ENCODE data around the gene CRYBA4.

The CRYBA4 gene

GRCh38 chr22:26621663-26622062 lies at the start of gene CRYBA4:
TSS of gene CRYBA4 (plus strand) at chr22:26621963. CDS start at chr22:26622597, 634 bp downstream.
- DNase-seq (ENCODE audit: low read depth in 1 of 2, low spot score in 1 of 2) = no peak
- TF ChIP-seq JUND (IDR thresholded peaks at IDR 0.05; ENCODE audit: low read depth) = no peak
- in situ Hi-C loops (cut with HindIII; ENCODE audit: low pct_unique_long_range_greater_than_20kb, low sequenced_read_pairs) = no loop called here

- TF ChIP-seq JUND (IDR thresholded peaks at IDR 0.05; ENCODE audit: low read depth) = no peak
Observed at GRCh38 chr22:26573026-26573662, 48.6 kb upstream of the CRYBA4 start.

GRCh38 chr22:26574001-26574723 lies 47.6 kb upstream of the CRYBA4 start:
- in situ Hi-C loops (cut with HindIII; ENCODE audit: low pct_unique_long_range_greater_than_20kb, low sequenced_read_pairs) = no loop called here
- DNase-seq (ENCODE audit: low read depth in 1 of 2, low spot score in 1 of 2) = no peak
- no peak for TF ChIP-seq JUND (IDR thresholded peaks at IDR 0.05; ENCODE audit: low read depth)

More at GRCh38 chr22:26573026-26573662, 48.6 kb upstream of the CRYBA4 start:
- no peak for DNase-seq (ENCODE audit: low read depth in 1 of 2, low spot score in 1 of 2)
- in situ Hi-C loops (cut with HindIII; ENCODE audit: low pct_unique_long_range_greater_than_20kb, low sequenced_read_pairs) = no loop called here

- no peak for TF ChIP-seq JUND (IDR thresholded peaks at IDR 0.05; ENCODE audit: low read depth)
- in situ Hi-C loops (cut with HindIII; ENCODE audit: low pct_unique_long_range_greater_than_20kb, low sequenced_read_pairs) = no loop called here
- DNase-seq (ENCODE audit: low read depth in 1 of 2, low spot score in 1 of 2) = no peak
Observed at GRCh38 chr22:26576026-26576680, 45.6 kb upstream of the CRYBA4 start.

- DNase-seq (ENCODE audit: low read depth in 1 of 2, low spot score in 1 of 2) = no peak
- no peak for TF ChIP-seq JUND (IDR thresholded peaks at IDR 0.05; ENCODE audit: low read depth)
- in situ Hi-C loops (cut with HindIII; ENCODE audit: low pct_unique_long_range_greater_than_20kb, low sequenced_read_pairs) = no loop called here
Observed at GRCh38 chr22:26577081-26577480, 44.7 kb upstream of the CRYBA4 start.

GRCh38 chr22:26579331-26579886 lies 42.4 kb upstream of the CRYBA4 start:
- TF ChIP-seq JUND (IDR thresholded peaks at IDR 0.05; ENCODE audit: low read depth) = no peak
- in situ Hi-C loops (cut with HindIII; ENCODE audit: low pct_unique_long_range_greater_than_20kb, low sequenced_read_pairs) = no loop called here
- DNase-seq (ENCODE audit: low read depth in 1 of 2, low spot score in 1 of 2) = no peak

- TF ChIP-seq JUND (IDR thresholded peaks at IDR 0.05; ENCODE audit: low read depth) = no peak
- no peak for DNase-seq (ENCODE audit: low read depth in 1 of 2, low spot score in 1 of 2)
- in situ Hi-C loops (cut with HindIII; ENCODE audit: low pct_unique_long_range_greater_than_20kb, low sequenced_read_pairs) = no loop called here
Observed at GRCh38 chr22:26580240-26580962, 41.4 kb upstream of the CRYBA4 start.

- TF ChIP-seq JUND (IDR thresholded peaks at IDR 0.05; ENCODE audit: low read depth) = no peak
- in situ Hi-C loops (cut with HindIII; ENCODE audit: low pct_unique_long_range_greater_than_20kb, low sequenced_read_pairs) = no loop called here
Observed at GRCh38 chr22:26581026-26581425, 40.7 kb upstream of the CRYBA4 start.

GRCh38 chr22:26581633-26582168 lies 40.1 kb upstream of the CRYBA4 start:
- no peak for TF ChIP-seq JUND (IDR thresholded peaks at IDR 0.05; ENCODE audit: low read depth)
- in situ Hi-C loops (cut with HindIII; ENCODE audit: low pct_unique_long_range_greater_than_20kb, low sequenced_read_pairs) = no loop called here
- DNase-seq (ENCODE audit: low read depth in 1 of 2, low spot score in 1 of 2) = no peak

More at GRCh38 chr22:26581026-26581425, 40.7 kb upstream of the CRYBA4 start:
- DNase-seq (ENCODE audit: low read depth in 1 of 2, low spot score in 1 of 2) = no peak

- DNase-seq (ENCODE audit: low read depth in 1 of 2, low spot score in 1 of 2) = no peak
- TF ChIP-seq JUND (IDR thresholded peaks at IDR 0.05; ENCODE audit: low read depth) = no peak
- in situ Hi-C loops (cut with HindIII; ENCODE audit: low pct_unique_long_range_greater_than_20kb, low sequenced_read_pairs) = no loop called here
Observed at GRCh38 chr22:26584010-26584409, 37.8 kb upstream of the CRYBA4 start.

GRCh38 chr22:26585104-26585790 lies 36.5 kb upstream of the CRYBA4 start:
- DNase-seq (ENCODE audit: low read depth in 1 of 2, low spot score in 1 of 2) = no peak
- TF ChIP-seq JUND (IDR thresholded peaks at IDR 0.05; ENCODE audit: low read depth) = no peak
- in situ Hi-C loops (cut with HindIII; ENCODE audit: low pct_unique_long_range_greater_than_20kb, low sequenced_read_pairs) = no loop called here

Measured in T47D (cell line).